Stimulated activated CD4-positive, alpha-beta T cell treated with anti-CD3 and anti-CD28 coated beads, Interleukin-1b, Interleukin-23, amount 100 ng/mL, for 4 hours (primary cell): Measurements from ENCODE around the gene MED25.

Experiments used
- DNase-seq, 2 donors: peaks; one replicate each; pipeline ENCODE4 v3.0.0-alpha.2; 2020; ENCODE audit warnings: low read depth in 2 of 2

Gene MED25

GRCh38 chr19:49873834-49874233 lies 55.7 kb downstream of the MED25 start:
- DNase-seq: no peak

GRCh38 chr19:49874503-49875157 lies 56.5 kb downstream of the MED25 start:
- no peak for DNase-seq

- DNase-seq: no peak
Observed at GRCh38 chr19:49875177-49875576, 57.1 kb downstream of the MED25 start.

- DNase-seq: peak; percentile 37 to 56
Observed at GRCh38 chr19:49875857-49876421, 57.9 kb downstream of the MED25 start.

GRCh38 chr19:49876422-49877019 lies 58.4 kb downstream of the MED25 start:
- DNase-seq: peak; percentile 95

GRCh38 chr19:49877020-49877878 lies 59.2 kb downstream of the MED25 start, which contains the start of the genes AKT1S1 and TBC1D17:
TSS of gene AKT1S1 (minus strand) at chr19:49877355. CDS start at chr19:49873295, 4,060 bp downstream.
TSS of gene TBC1D17 (plus strand) at chr19:49877702. CDS start at chr19:49877724, 22 bp downstream.
- peak; percentile 92 to 97 for DNase-seq

GRCh38 chr19:49877879-49878743 lies 60.0 kb downstream of the MED25 start:
- DNase-seq: peak; percentile 94 to 99

GRCh38 chr19:49878744-49879070 lies 60.6 kb downstream of the MED25 start:
- DNase-seq: no peak

- no peak for DNase-seq
Observed at GRCh38 chr19:49879243-49879963, 61.3 kb downstream of the MED25 start.

GRCh38 chr19:49880162-49880869 lies 62.2 kb downstream of the MED25 start:
- no peak for DNase-seq

- no peak for DNase-seq
Observed at GRCh38 chr19:49881186-49881585, 63.1 kb downstream of the MED25 start.

GRCh38 chr19:49881672-49882394 lies 63.7 kb downstream of the MED25 start:
- DNase-seq: no peak

GRCh38 chr19:49882643-49883042 lies 64.6 kb downstream of the MED25 start:
- no peak for DNase-seq

GRCh38 chr19:49883094-49883493 lies 65.0 kb downstream of the MED25 start:
- DNase-seq: no peak

- DNase-seq: no peak
Observed at GRCh38 chr19:49884109-49884508, 66.0 kb downstream of the MED25 start.

- no peak for DNase-seq
Observed at GRCh38 chr19:49884760-49885159, 66.7 kb downstream of the MED25 start.
